SH-SY5Y (cell line): ENCODE results near the gene HAGH.

Experiments used
- GATA2 ChIP-seq: IDR thresholded peaks from 2 replicates; pipeline ENCODE4 v1.6.1; 2011; ENCODE audit warnings: mild to moderate bottlenecking, low read depth, low read length
- GATA3 ChIP-seq: IDR thresholded peaks from 2 replicates; pipeline ENCODE4 v1.6.1; 2011; ENCODE audit warnings: low read depth, mild to moderate bottlenecking, low read length, moderate library complexity

DNA sequence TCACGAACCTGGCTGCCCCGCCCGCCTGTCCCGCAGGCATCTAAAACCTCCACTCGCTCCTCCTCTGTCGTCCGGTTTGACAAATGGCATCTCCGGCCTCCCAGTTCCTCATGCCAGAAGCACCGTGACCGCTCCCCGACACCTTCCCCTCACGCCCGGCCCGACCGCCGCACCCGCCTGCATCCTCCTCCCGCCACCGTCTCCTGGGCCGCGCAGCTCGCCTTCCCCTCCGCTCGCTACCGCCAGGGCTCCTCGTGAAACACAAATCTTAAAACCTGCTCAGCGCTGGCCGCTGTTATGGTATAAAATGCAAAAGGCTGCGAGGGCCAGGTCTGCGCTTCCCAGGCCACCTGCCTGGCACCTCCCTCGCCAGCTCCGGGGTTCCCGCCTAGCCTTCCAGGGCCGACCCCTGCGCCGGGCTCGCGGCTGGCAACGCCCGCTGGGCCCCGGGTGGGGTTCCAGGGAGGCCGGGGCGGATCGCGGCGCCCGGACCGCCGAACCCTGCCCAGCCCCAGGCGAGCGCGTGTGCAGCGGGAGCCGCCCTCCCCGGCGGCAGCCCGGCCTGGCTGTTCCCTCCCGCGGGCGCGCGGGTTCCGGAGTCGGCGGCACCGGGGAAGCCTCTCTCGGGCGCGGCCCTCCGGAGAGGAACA, 44.7 kb downstream of the HAGH start:
- no peak for TF ChIP-seq GATA2
- no peak for TF ChIP-seq GATA3
